Panc1 (cell line): ENCODE measurements around the gene KRTAP10-10. TPM values are rescaled to one million over a fixed set of nuclear protein-coding genes. Genes with fewer than 3 reads are reported as not detected.

ENCODE experiments used
- ATAC-seq: fragments of 200-7000 bp; cut with Tn5 transposase; 2 replicates; pipeline ENCODE4 v1.9.1; 2020; ENCODE audit warnings: mild to moderate bottlenecking, moderate library complexity
- BruUV-seq: library from RNA; stranded (reverse); fragments of 400-500 nt; replicated peaks from 2 replicates; lab custom pipeline; 2021; lab: Mats Ljungman, UMichigan
- CTCF ChIA-PET: fragments of 300-600 bp; sonication (Branson Sonifier 250); formaldehyde crosslinking; loops from one replicate; lab custom pipeline; 2022; ENCODE audit warnings: antibody characterized with exemption; lab: Charles Lee
- POLR2A ChIA-PET: fragments of 300-600 bp; sonication (Branson Sonifier 250); formaldehyde crosslinking; loops from one replicate; lab custom pipeline; 2022; ENCODE audit warnings: antibody characterized with exemption; lab: Charles Lee
- DNase-seq: peaks from one replicate; pipeline ENCODE4 v3.0.0-alpha.2; 2010; ENCODE audit warnings: low read depth, low spot score
- H3K27ac ChIP-seq: 2 replicates; pipeline ENCODE4 v1.5.1; 2011; ENCODE audit warnings: mild to moderate bottlenecking, low read length, inconsistent platforms
- H3K27me3 ChIP-seq: fragments of 200-500 bp; sonication (Bioruptor generic); 2 replicates; pipeline ENCODE4 v1.6.0; 2014; ENCODE audit warnings: low read length, inconsistent platforms; ENCODE audit not compliant: control insufficient read depth, insufficient read depth
- H3K36me3 ChIP-seq: fragments of 200-500 bp; sonication (Bioruptor generic); 2 replicates; pipeline ENCODE4 v1.5.1; 2014; ENCODE audit warnings: inconsistent platforms, mild to moderate bottlenecking, low read length, moderate library complexity; ENCODE audit not compliant: control insufficient read depth, insufficient read depth
- H3K4me1 ChIP-seq: 2 replicates; pipeline ENCODE4 v1.5.1; 2011; ENCODE audit warnings: inconsistent platforms, mild to moderate bottlenecking, low read length, moderate library complexity; ENCODE audit not compliant: control insufficient read depth, insufficient read depth
- H3K4me3 ChIP-seq, 2 experiments: 2 replicates each; pipeline ENCODE4 v1.5.1; 2011 to 2012; ENCODE audit warnings: low read depth in 2 of 2, low read length in 2 of 2, mild to moderate bottlenecking in 2 of 2, inconsistent platforms in 1 of 2, moderate library complexity in 1 of 2
- H3K9me3 ChIP-seq: fragments of 200-500 bp; sonication (Bioruptor generic); 2 replicates; pipeline ENCODE4 v1.5.1; 2014; ENCODE audit warnings: low read depth, mild to moderate bottlenecking, inconsistent platforms, low read length, moderate library complexity; ENCODE audit not compliant: control insufficient read depth, insufficient read depth
- TCF7L2 ChIP-seq: IDR thresholded peaks from 2 replicates; pipeline ENCODE4 v1.6.1; 2011; ENCODE audit warnings: mild to moderate bottlenecking, low read depth, low read length, inconsistent platforms
- in situ Hi-C: cut with HindIII; loops from 2 replicates; pipeline ENCODE4 v1.10.0; 2016; ENCODE audit warnings: low sequenced_read_pairs, low pct_unique_long_range_greater_than_20kb
- intact Hi-C: fragments of 100-400 bp; cut with micrococcal nuclease; formaldehyde crosslinking; loops from one replicate; pipeline ENCODE4 v1.10.0; 2022; ENCODE audit not compliant: unreplicated experiment
- total RNA-seq: library from RNA; stranded (reverse); gene quantifications from one replicate; pipeline ENCODE4 v1.2.1, GENCODE V29; 2021; ENCODE audit not compliant: unreplicated experiment
- TF ChIP-seq, protein P1 (sequence below): fragments of 450-650 bp; IDR thresholded peaks from 2 replicates; pipeline ENCODE4 v1.5.1; 2017; ENCODE audit warnings: mild to moderate bottlenecking
- TF ChIP-seq, protein P2 (sequence below), 2 experiments: IDR thresholded peaks; 2 replicates each; pipeline ENCODE4 v1.6.1; 2011 to 2012; ENCODE audit warnings: low read depth in 2 of 2, control low read depth in 1 of 2, low read length in 1 of 2, mild to moderate bottlenecking in 1 of 2, moderate library complexity in 1 of 2; ENCODE audit not compliant: insufficient read depth in 1 of 2

Gene KRTAP10-10
- total RNA-seq, 1 experiment from 2014 or later: not detected

DNA sequence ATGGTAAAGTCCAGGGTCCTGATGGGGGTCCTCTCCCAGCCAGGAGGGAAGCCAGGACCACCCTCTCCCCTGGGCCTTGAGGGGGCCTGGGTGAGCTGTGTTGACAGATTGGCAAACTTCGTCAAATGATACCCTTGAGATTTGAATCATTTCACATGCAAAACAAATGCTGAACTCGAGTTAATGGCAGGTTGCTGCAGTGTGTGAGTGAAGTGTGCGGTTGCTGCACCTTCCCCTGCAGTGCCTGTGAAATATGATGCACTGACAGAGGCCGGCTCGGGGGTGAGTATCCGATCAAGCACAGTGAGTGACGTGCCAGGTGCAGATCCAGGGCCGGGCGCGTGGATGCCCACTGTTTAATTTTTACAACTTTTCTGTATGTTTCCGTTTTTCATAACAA lies 50.5 kb downstream of the KRTAP10-10 start:
- no peaks in the 10 kb centered on the region for H3K27me3 ChIP-seq
- intact Hi-C loops: no loop called here
- BruUV-seq: no TSS peak

More for the DNA sequence above, 50.5 kb downstream of the KRTAP10-10 start:
- in situ Hi-C loops: no loop called here
- CTCF ChIA-PET: no interaction called here
- no peak overlapping the region for H3K27ac ChIP-seq
- 0 out of 2 replicates have a peak, but pooled peaks cover 2% of the 10 kb centered on the region for H3K9me3 ChIP-seq
- TF ChIP-seq, protein P1, sequence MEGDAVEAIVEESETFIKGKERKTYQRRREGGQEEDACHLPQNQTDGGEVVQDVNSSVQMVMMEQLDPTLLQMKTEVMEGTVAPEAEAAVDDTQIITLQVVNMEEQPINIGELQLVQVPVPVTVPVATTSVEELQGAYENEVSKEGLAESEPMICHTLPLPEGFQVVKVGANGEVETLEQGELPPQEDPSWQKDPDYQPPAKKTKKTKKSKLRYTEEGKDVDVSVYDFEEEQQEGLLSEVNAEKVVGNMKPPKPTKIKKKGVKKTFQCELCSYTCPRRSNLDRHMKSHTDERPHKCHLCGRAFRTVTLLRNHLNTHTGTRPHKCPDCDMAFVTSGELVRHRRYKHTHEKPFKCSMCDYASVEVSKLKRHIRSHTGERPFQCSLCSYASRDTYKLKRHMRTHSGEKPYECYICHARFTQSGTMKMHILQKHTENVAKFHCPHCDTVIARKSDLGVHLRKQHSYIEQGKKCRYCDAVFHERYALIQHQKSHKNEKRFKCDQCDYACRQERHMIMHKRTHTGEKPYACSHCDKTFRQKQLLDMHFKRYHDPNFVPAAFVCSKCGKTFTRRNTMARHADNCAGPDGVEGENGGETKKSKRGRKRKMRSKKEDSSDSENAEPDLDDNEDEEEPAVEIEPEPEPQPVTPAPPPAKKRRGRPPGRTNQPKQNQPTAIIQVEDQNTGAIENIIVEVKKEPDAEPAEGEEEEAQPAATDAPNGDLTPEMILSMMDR: no peak
- TF ChIP-seq, protein P2, sequence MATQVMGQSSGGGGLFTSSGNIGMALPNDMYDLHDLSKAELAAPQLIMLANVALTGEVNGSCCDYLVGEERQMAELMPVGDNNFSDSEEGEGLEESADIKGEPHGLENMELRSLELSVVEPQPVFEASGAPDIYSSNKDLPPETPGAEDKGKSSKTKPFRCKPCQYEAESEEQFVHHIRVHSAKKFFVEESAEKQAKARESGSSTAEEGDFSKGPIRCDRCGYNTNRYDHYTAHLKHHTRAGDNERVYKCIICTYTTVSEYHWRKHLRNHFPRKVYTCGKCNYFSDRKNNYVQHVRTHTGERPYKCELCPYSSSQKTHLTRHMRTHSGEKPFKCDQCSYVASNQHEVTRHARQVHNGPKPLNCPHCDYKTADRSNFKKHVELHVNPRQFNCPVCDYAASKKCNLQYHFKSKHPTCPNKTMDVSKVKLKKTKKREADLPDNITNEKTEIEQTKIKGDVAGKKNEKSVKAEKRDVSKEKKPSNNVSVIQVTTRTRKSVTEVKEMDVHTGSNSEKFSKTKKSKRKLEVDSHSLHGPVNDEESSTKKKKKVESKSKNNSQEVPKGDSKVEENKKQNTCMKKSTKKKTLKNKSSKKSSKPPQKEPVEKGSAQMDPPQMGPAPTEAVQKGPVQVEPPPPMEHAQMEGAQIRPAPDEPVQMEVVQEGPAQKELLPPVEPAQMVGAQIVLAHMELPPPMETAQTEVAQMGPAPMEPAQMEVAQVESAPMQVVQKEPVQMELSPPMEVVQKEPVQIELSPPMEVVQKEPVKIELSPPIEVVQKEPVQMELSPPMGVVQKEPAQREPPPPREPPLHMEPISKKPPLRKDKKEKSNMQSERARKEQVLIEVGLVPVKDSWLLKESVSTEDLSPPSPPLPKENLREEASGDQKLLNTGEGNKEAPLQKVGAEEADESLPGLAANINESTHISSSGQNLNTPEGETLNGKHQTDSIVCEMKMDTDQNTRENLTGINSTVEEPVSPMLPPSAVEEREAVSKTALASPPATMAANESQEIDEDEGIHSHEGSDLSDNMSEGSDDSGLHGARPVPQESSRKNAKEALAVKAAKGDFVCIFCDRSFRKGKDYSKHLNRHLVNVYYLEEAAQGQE (IDR thresholded peaks at IDR 0.05; ENCODE audit: insufficient read depth in 1 of 2, low read depth in 2 of 2, low read length in 1 of 2): no peak
- no peak for TF ChIP-seq TCF7L2
- DNase-seq (no peak), ATAC-seq (no peak)
- no peaks in the 10 kb centered on the region for H3K4me1 ChIP-seq
- POLR2A ChIA-PET: no interaction called here
- H3K36me3 ChIP-seq: no peaks in the 10 kb centered on the region
- no peak overlapping the region for H3K4me3 ChIP-seq

Other genes starting within 250 kb of the KRTAP10-10 start
- 3.3 TPM for gene LRRC3, start 181.8 kb upstream of the KRTAP10-10 start, total RNA-seq
- gene KRTAP10-1, start 97.2 kb upstream of the KRTAP10-10 start, total RNA-seq: not detected
- gene KRTAP10-2, start 85.9 kb upstream of the KRTAP10-10 start, total RNA-seq: not detected
- gene KRTAP10-3, start 78.6 kb upstream of the KRTAP10-10 start, total RNA-seq: not detected
- gene KRTAP10-4, start 63.6 kb upstream of the KRTAP10-10 start, total RNA-seq: not detected
- gene KRTAP10-5, start 56.8 kb upstream of the KRTAP10-10 start, total RNA-seq: not detected
- gene KRTAP10-6, start 44.9 kb upstream of the KRTAP10-10 start, total RNA-seq: not detected
- not detected for gene KRTAP10-7, start 36.8 kb upstream of the KRTAP10-10 start, total RNA-seq
- gene KRTAP10-8, start 25.3 kb upstream of the KRTAP10-10 start, total RNA-seq: not detected
- not detected for gene KRTAP10-9, start 10.3 kb upstream of the KRTAP10-10 start, total RNA-seq
- gene KRTAP10-11, start 9.1 kb downstream of the KRTAP10-10 start, total RNA-seq: not detected
- gene KRTAP12-4, start 17.3 kb downstream of the KRTAP10-10 start, total RNA-seq: not detected
- gene KRTAP12-3, start 20.6 kb downstream of the KRTAP10-10 start, total RNA-seq: not detected
- not detected for gene KRTAP12-2, start 29.6 kb downstream of the KRTAP10-10 start, total RNA-seq
- not detected for gene KRTAP12-1, start 44.8 kb downstream of the KRTAP10-10 start, total RNA-seq
- not detected for gene KRTAP10-12, start 59.8 kb downstream of the KRTAP10-10 start, total RNA-seq
- gene TSPEAR, start 74.2 kb downstream of the KRTAP10-10 start, total RNA-seq: not detected
- gene UBE2G2, start 164.5 kb downstream of the KRTAP10-10 start, total RNA-seq: 77.4 TPM
- 41.4 TPM for gene SUMO3, start 180.7 kb downstream of the KRTAP10-10 start, total RNA-seq
- 226 TPM for gene PTTG1IP, start 236.3 kb downstream of the KRTAP10-10 start, total RNA-seq